ENCODE data around the gene ADRB2. TPM values are rescaled to one million over a fixed set of nuclear protein-coding genes. Genes with fewer than 3 reads are reported as not detected.
"Not testable (repeated sequence)": the region's sequence is repeated elsewhere in the genome, so short reads cannot be mapped to it uniquely, and the experiment has no call there.

ADRB2 gene
- total RNA-seq, 2 donors from 2014 or later, result 2.1 to 3.3 TPM

- DNase-seq (ENCODE audit: low spot score); intact Hi-C loops (cut with DNase I): not testable (repeated sequence)
Measured at GRCh38 chr5:148803451-148803850, 23.0 kb upstream of the ADRB2 start.

GRCh38 chr5:148804393-148804792 is 22.0 kb upstream of the ADRB2 start:
- no peak for DNase-seq (ENCODE audit: low spot score)
- intact Hi-C loops (cut with DNase I), result no loop called here

DNA sequence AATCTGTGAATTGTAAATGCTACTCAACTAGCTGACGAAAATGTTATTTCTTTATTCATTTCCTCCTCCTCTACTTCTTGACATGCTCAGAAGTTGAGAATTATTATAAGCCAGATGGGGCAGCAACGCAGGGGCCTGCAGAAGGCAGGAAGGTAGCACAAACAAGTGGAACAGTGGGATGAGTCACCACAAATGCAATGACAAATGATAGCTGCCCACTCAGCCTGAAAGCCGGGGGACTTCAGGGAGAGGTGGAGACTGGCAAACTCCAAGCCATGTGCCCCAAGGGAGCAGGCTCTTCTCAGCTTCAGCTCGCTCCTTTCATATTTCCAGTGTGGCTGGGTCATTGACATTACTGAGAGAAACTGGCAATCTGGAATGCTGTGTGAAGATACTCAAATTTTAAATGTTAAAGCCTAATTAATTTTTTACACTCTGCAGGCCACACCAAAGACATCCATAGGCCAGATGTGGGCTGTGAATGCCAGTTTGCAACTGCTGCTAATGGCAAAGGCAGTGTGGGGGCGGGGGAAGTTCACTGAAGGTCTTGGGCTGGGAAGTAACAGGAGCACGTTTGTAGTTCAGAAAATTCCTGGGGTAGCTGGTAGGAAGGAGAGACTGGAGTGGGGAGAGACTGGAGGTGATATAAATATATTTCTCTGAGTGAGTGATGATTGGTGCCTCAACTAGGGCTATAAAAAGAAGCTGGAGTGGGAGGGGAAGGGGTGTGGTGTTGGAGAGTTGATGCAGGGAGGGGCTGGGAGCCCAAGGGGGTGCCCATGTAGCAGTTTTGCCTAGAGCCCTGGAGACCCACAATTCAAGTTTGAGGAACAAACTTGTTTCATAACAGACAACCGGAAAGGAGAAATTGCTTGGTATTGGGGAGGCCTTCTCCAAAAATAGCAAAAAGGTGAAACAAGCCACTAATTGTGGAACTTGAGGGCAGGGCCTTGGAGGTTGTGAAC is 20.8 kb upstream of the ADRB2 start:
- no peak for DNase-seq (ENCODE audit: low spot score)
- intact Hi-C loops (cut with DNase I), result no loop called here

DNA sequence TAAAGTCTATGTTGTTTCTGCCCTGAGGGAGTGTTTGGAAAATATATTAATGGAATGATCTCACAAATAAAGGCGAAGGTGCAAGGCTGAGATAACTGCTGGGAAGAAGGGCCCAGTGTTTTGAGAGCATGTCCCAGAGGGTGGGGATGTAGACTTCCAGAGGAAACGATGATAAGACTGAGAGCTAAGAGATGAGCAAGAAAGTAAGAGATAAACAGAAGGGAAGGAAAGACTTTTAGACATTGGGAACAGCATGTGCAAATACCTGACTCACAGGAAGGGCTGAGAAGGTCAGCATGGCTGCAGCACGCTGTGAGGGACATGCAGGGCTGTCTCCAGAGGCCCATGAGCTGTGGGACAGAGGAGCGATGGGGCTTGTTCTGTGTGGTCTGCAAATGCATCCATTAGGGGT is 19.9 kb upstream of the ADRB2 start:
- no peak for DNase-seq (ENCODE audit: low spot score)
- intact Hi-C loops (cut with DNase I), result no loop called here

DNA sequence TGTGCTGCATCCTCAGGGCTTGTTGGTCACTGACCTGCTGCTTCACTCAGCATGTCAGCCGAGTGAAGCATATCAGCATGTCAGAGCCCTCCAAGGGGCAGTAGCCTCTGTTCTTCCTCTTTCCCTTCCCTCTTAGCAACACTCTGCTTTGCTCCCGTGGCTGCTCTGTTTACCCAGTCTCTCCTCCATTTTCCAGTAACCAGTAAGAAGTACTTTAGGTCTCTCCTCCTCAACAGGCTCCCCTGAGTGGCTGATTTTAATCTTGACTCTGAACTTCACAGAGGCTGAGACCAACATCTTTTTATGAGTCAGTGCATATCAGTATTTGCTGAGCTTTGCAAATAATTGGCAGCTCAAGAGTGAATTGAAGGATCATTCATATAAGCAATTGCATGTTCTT is 18.6 kb upstream of the ADRB2 start:
- DNase-seq (ENCODE audit: low spot score), result no peak
- intact Hi-C loops (cut with DNase I), result no loop called here

DNA sequence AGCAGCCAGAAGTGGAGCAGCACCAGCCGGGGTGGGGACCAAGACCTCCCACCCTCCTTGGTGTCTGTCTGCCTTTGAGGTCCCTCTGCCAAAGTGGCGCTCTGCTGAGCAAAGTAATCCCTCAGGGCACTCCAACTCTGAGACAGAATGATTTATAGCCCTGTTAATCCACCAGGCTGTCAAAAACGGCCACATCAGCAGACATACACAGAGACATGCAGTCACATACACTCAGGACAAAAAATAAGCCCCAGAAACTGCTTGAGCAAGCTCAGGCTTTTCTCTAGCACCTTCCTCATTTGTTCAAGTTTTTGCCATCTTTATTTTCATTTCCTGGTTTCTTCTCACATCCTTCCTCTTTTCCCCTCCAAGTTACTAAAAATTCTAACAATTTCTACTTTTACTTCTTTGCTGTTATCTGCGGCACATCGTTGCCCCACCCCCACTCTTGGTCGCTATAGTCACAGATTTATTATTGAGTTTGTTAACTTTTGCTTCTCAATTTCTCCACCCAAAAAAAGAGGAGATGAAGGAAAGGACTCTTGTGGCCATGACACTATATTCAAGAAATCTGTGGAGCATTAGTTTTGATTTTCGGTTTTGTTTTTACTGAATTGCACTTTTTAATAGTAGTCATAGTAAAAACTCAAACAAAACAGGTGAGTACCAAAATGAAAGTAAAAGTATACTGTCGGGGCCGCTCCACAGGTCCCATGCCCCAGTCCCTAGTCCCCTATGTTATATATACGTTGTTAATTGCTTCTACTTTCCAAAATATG is 17.4 kb upstream of the ADRB2 start:
- intact Hi-C loops (cut with DNase I), result no loop called here
- no peak for DNase-seq (ENCODE audit: low spot score)

- intact Hi-C loops (cut with DNase I), result no loop called here
- DNase-seq (ENCODE audit: low spot score), result no peak
Measured at GRCh38 chr5:148809781-148810524, 16.5 kb upstream of the ADRB2 start.

- no peak for DNase-seq (ENCODE audit: low spot score)
- intact Hi-C loops (cut with DNase I), result no loop called here
Measured at GRCh38 chr5:148810823-148811222, 15.6 kb upstream of the ADRB2 start.

DNA sequence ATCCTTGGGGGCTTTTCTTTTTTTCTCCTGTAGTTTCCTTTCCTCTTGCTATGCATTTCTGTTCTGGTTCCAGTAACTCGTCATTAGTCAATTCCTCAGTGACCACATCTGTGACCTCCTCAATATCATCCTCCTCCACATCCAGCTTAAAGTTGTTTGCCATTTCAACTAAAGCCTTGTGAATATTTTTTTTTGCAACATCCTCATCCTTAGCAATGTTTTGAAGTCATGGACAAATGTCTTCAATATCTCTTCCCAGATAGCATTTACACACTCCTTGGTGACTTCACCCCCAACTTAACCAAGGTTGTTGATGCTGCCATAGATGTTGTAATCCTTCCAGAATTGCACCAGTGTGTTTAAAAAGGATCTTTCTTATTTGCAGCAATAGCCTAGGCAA is 14.7 kb upstream of the ADRB2 start:
- DNase-seq (ENCODE audit: low spot score), result no peak
- intact Hi-C loops (cut with DNase I), result no loop called here

DNA sequence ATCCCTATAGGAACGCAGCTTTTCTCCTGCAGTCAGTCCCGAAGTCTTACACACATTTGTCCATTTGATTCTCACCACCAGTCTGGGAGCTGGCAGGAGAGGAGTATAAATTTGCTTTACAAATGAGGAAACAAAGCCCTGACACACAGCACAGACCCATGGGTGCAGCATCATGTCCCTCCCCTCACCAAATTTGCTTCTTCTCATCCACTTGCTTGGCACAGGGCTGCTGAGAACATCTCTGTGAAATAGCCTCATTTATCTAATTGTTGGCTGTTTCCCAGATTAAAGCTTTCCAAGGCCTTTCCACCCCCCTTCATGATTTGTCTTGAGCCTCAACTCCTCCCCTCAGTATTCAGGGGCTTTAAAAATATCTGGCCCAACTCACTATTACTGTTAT is 11.3 kb upstream of the ADRB2 start:
- no peak for DNase-seq (ENCODE audit: low spot score)
- intact Hi-C loops (cut with DNase I), result no loop called here

DNA sequence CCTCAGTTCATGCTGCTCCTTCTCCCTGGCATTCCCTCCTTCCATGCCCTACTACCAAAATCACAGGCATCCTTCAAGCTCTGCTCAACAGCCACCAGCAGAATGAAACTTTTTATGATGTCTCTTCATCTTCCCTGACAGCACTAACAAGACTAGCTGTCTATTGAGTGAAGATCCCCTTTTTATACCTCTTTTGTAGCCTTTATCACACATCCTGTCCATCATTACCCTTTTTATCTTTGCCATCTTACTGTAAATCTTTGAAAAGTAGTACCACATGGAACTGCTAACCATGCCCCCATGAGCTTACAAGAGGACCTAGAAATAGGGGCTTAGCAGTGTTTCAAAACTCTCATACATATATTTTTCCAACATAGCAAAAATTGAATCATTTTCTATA is 10.8 kb upstream of the ADRB2 start:
- intact Hi-C loops (cut with DNase I), result no loop called here
- no peak for DNase-seq (ENCODE audit: low spot score)

DNA sequence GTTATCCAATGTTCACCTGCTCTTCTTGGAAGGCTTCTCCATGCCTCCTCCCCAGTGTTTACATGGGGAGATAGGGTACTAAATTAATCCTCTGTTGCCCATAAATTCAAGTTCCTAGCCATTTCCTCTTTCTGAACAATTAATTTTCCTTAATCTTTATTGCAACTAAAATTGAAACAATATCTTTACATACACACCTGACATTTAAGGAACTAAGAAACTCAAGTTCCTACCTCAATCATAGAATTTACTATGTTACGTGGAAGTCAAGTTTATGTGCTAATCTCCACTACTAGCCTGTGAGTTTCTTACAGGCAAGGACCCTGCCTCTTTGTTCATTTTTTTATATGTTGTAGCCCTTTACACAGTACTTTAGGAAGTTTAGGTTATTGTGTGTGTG is 10.1 kb upstream of the ADRB2 start:
- no peak for DNase-seq (ENCODE audit: low spot score)
- intact Hi-C loops (cut with DNase I), result no loop called here

DNA sequence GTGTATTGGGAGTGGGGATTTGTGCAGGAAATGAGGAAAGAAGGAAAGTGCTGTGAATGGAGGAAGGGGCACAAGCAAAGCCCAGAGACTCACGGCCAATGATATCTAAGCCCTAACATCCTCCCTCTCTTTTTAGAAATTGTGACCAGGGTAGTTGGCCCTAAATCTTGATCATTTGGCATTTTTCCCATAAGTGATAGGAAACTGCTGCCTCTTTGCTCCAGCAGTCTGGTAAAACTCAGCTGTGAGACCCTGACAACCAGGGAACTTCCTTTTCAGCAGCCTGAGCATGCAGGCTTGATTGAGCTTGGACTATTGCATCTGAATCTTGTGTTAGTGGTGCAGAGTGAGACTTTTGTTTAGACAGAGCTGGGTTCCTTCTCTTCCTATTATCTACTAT is 9.6 kb upstream of the ADRB2 start:
- DNase-seq (ENCODE audit: low spot score), result no peak
- intact Hi-C loops (cut with DNase I), result no loop called here

GRCh38 chr5:148817606-148818005 is 8.8 kb upstream of the ADRB2 start:
- intact Hi-C loops (cut with DNase I), result no loop called here
- no peak for DNase-seq (ENCODE audit: low spot score)

GRCh38 chr5:148820461-148821395 is 5.7 kb upstream of the ADRB2 start:
- no peak for DNase-seq (ENCODE audit: low spot score)
- intact Hi-C loops (cut with DNase I), result loop anchor here in 1 of 2 donors (5.0 kb wide), 1 partner anchor 217 kb away; no protein-coding TSS in a partner anchor

GRCh38 chr5:148823871-148824270 is 2.5 kb upstream of the ADRB2 start:
- intact Hi-C loops (cut with DNase I), result loop anchor here in 1 of 2 donors (5.0 kb wide), 1 partner anchor 213 kb away; no protein-coding TSS in a partner anchor
- DNase-seq (ENCODE audit: low spot score), result no peak

GRCh38 chr5:148825716-148826052 is 727 bp upstream of the ADRB2 start:
- no peak for DNase-seq (ENCODE audit: low spot score)
- intact Hi-C loops (cut with DNase I), result no loop called here

DNA sequence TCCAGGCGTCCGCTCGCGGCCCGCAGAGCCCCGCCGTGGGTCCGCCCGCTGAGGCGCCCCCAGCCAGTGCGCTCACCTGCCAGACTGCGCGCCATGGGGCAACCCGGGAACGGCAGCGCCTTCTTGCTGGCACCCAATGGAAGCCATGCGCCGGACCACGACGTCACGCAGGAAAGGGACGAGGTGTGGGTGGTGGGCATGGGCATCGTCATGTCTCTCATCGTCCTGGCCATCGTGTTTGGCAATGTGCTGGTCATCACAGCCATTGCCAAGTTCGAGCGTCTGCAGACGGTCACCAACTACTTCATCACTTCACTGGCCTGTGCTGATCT is 294 bp downstream of the ADRB2 start:
- no peak for DNase-seq (ENCODE audit: low spot score)
- intact Hi-C loops (cut with DNase I), result no loop called here

DNA sequence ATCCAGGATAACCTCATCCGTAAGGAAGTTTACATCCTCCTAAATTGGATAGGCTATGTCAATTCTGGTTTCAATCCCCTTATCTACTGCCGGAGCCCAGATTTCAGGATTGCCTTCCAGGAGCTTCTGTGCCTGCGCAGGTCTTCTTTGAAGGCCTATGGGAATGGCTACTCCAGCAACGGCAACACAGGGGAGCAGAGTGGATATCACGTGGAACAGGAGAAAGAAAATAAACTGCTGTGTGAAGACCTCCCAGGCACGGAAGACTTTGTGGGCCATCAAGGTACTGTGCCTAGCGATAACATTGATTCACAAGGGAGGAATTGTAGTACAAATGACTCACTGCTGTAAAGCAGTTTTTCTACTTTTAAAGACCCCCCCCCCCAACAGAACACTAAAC is 1.3 kb downstream of the ADRB2 start:
- intact Hi-C loops (cut with DNase I), result no loop called here
- DNase-seq (ENCODE audit: low spot score), result no peak

Measured in posterior vena cava (tissue), 2 donors.